RWPE2 (cell line): ENCODE results near the gene SLFN5.
A peak's percentile ranks its signal among the peaks of the same experiment; 100 is the strongest.

Source experiments
- ATAC-seq: fragments of 200-7000 bp; cut with Tn5 transposase; 3 replicates; pipeline ENCODE4 v1.9.1; 2021; ENCODE audit warnings: low read depth
- DNase-seq: peaks from one replicate; pipeline ENCODE4 v3.0.0-alpha.2; 2020; ENCODE audit warnings: low spot score
- H3K27ac ChIP-seq: fragments of 450-650 bp; 2 replicates; pipeline ENCODE4 v1.5.1; 2017; ENCODE audit warnings: mild to moderate bottlenecking; ENCODE audit not compliant: poor library complexity, severe bottlenecking
- H3K27me3 ChIP-seq: fragments of 250-450 bp; sonication (Bioruptor Pico); 2 replicates; pipeline ENCODE4 v1.5.1; 2021; ENCODE audit warnings: mild to moderate bottlenecking, moderate library complexity; ENCODE audit not compliant: insufficient read depth, poor library complexity, severe bottlenecking
- H3K36me3 ChIP-seq: fragments of 250-450 bp; sonication (Bioruptor Pico); 2 replicates; pipeline ENCODE4 v1.5.1; 2020; ENCODE audit warnings: low read depth, mild to moderate bottlenecking, moderate library complexity
- H3K4me1 ChIP-seq: fragments of 250-450 bp; sonication (Bioruptor Pico); 2 replicates; pipeline ENCODE4 v1.5.1; 2021; ENCODE audit warnings: mild to moderate bottlenecking, moderate library complexity; ENCODE audit not compliant: insufficient read depth, poor library complexity, severe bottlenecking
- H3K4me3 ChIP-seq: fragments of 250-450 bp; sonication (Bioruptor Pico); 2 replicates; pipeline ENCODE4 v1.5.1; 2021; ENCODE audit warnings: mild to moderate bottlenecking, moderate library complexity; ENCODE audit not compliant: severe bottlenecking
- H3K9me3 ChIP-seq: fragments of 250-450 bp; sonication (Bioruptor Pico); 2 replicates; pipeline ENCODE4 v1.5.1; 2021; ENCODE audit warnings: mild to moderate bottlenecking, moderate library complexity; ENCODE audit not compliant: severe bottlenecking
- CTCF ChIP-seq: fragments of 450-650 bp; IDR thresholded peaks from one replicate; pipeline ENCODE4 v1.5.1; 2017; ENCODE audit warnings: mild to moderate bottlenecking, moderate library complexity; ENCODE audit not compliant: poor library complexity, severe bottlenecking

The SLFN5 gene

GRCh38 chr17:35314415-35315216 lies 71.7 kb downstream of the SLFN5 start:
- no peak for TF ChIP-seq CTCF
- no peak for DNase-seq
- no peak; the same call in 2 of the 3 replicates for ATAC-seq
- no peak overlapping the region for H3K27ac ChIP-seq
- H3K9me3 ChIP-seq: no peaks in the 10 kb centered on the region
- peaks cover 6% of the 10 kb centered on the region for H3K27me3 ChIP-seq
- no peak overlapping the region for H3K4me3 ChIP-seq
- H3K36me3 ChIP-seq: no peaks in the 10 kb centered on the region
- H3K4me1 ChIP-seq: peaks cover 3% of the 10 kb centered on the region

GRCh38 chr17:35315283-35315682 lies 72.4 kb downstream of the SLFN5 start:
- H3K4me3 ChIP-seq: no peak overlapping the region
- H3K9me3 ChIP-seq: no peaks in the 10 kb centered on the region
- TF ChIP-seq CTCF: no peak
- peak; percentile 88 for ATAC-seq
- H3K36me3 ChIP-seq: no peaks in the 10 kb centered on the region
- H3K4me1 ChIP-seq: peaks cover 3% of the 10 kb centered on the region
- no peak for DNase-seq
- H3K27ac ChIP-seq: no peak overlapping the region
- H3K27me3 ChIP-seq: peaks cover 6% of the 10 kb centered on the region

GRCh38 chr17:35315971-35316370 lies 73.1 kb downstream of the SLFN5 start:
- no peak for TF ChIP-seq CTCF
- no peak for DNase-seq
- H3K9me3 ChIP-seq: no peaks in the 10 kb centered on the region
- H3K36me3 ChIP-seq: no peaks in the 10 kb centered on the region
- H3K27me3 ChIP-seq: peaks cover 6% of the 10 kb centered on the region
- no peak for ATAC-seq
- peaks cover 3% of the 10 kb centered on the region for H3K4me1 ChIP-seq
- H3K4me3 ChIP-seq: no peak overlapping the region
- no peak overlapping the region for H3K27ac ChIP-seq

GRCh38 chr17:35322749-35323148 lies 79.9 kb downstream of the SLFN5 start:
- ATAC-seq: no peak
- no peak for TF ChIP-seq CTCF
- Histone ChIP-seq H3K4me3 (no peak overlapping the region), H3K9me3 (no peaks in the 10 kb centered on the region), H3K27me3 (peaks cover 16% of the 10 kb centered on the region), H3K36me3 (no peaks in the 10 kb centered on the region), H3K27ac (no peak overlapping the region), H3K4me1 (no peaks in the 10 kb centered on the region)
- DNase-seq: no peak
